Occipital lobe (tissue), 2 donors: ENCODE data around the gene IL22RA1. TPM values are rescaled to one million over a fixed set of nuclear protein-coding genes. Genes with fewer than 3 reads are reported as not detected.

Experiments
- DNase-seq: peaks from one replicate; lab custom pipeline; 2025; lab: John Stamatoyannopoulos, UW
- total RNA-seq: library from RNA; depleted of rRNA; stranded (reverse); fragments of >200 nt; gene quantifications from one replicate; pipeline ENCODE4 v1.2.3, GENCODE V29; 2014

Gene IL22RA1
- total RNA-seq, 1 donor from 2014 or later, result not detected

DNA sequence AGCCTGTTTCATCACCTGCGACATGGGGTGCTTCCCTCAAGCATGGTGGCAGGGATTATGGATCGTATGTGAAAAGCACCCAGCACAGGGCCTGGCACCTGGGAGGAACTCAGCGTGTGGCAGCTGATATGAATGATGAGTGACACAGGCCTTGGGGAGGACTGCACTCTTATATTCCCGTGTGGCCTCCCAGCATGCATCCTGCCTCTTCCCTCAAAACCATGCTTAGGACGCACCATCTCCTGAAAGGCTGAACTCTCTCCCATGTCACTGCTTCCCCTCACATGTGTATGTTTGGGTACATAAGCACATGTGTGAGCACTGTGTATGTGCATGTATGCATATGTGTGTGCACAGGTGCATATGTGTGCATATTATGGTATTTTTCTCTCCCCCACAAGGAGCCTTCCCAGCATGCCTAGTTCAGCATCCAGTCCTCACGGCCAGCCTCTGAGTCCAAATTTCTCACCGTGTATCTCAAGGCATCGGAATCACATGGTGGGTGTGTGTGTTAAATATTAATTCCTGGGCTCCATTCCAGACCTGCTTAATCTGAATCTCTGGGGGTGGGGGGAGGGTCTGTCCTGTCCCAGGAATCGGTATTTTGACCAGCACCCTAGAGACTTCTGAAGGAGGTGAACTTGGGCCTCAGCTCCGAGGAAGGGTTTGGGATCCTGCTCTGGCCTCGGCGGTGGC is 43.8 kb downstream of the IL22RA1 start:
- DNase-seq, result no peak

DNA sequence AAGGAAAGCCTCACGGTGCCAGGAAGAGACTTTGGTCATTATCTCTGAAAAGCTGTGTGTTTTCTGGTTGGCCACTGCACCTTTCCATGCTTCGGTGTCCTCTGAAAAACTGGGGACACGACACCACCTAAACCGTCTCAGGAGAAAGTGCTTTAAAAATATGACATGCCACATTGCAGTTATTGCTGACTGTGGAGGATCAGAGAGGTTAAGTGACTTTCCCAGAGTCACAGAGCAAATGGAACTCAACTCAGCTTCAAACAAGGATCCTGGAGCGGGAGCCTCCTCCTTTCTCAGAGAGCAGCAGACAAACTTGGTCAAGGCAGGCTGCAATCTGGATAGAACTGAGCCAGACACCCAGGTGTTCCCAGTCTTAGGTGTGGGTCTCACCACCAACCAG is 44.8 kb downstream of the IL22RA1 start:
- no peak for DNase-seq

- DNase-seq, result no peak
Measured at GRCh38 chr1:24097663-24098062, 45.3 kb downstream of the IL22RA1 start.

DNA sequence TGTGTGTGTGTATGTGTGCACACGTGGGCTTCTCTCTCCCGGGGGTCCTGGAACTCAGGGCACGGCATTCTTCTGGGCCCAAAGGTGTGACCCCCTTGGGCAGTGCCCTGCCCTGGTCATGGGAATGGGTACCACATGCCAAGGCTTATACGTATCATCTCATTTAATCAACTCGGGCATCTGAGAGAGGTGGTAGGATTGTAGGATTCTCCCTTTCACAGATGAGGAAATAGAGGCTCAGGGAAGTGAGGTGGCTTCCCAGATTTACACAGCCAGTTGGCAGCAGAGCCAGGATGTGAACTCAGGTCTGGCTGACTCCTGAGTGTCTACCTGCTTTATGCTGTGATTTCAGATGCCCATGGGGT is 46.2 kb downstream of the IL22RA1 start:
- DNase-seq, result no peak

DNA sequence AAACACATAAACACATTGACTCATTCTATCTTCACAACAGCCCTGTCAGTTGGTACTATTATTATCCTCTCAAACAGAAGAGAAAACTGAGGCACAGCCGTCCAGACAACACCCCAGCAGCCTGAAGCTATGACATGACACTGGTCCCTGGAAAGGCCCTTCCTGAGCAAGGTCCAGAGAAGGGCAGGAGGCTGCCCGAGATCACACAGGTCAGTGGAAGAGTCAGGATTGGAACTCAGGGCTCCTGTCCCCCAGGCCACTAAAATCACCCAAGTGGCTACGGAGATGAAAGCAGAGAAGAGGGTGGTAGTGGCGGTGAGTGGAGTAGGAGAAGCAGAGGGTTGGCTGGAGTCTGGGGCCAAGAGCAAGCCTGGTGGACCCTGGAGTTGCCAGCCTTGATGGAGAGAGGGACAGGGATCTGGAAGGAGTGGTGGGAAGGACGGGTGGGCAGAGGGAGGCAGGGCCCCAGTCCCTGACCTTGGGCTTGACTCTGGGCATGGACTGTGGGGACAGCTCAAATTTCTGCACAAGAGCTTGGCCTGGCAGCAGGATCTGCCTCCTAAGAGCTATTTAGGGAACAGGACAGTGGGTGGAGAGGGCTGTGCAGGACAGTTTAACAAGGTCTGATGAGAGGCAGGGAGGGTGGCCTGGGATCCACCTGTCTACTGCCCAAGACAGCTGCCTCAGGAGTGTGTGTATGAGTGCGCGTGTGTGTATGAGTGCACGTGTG is 46.8 kb downstream of the IL22RA1 start:
- no peak for DNase-seq

GRCh38 chr1:24095140-24095859 is 47.6 kb downstream of the IL22RA1 start:
- DNase-seq, result no peak

DNA sequence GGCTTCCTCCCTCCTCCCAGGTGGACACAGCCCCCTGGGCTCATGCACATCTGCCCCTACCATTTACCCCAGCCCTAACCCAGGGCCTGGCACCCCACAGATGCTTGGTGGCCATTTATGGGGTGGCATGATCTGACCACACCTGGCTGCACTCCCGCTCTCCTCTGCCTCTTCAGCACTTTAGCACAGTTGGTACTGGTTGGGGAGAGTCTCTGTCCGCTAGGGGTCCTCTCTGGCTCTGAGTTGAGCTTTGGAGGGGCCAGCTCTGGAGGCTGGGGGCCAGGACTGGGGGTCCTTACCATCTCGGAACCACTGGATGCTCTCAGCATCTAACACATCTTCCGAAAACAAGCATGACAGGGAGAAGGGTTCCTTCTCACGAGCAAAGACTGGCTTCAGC is 48.4 kb downstream of the IL22RA1 start:
- DNase-seq, result no peak

DNA sequence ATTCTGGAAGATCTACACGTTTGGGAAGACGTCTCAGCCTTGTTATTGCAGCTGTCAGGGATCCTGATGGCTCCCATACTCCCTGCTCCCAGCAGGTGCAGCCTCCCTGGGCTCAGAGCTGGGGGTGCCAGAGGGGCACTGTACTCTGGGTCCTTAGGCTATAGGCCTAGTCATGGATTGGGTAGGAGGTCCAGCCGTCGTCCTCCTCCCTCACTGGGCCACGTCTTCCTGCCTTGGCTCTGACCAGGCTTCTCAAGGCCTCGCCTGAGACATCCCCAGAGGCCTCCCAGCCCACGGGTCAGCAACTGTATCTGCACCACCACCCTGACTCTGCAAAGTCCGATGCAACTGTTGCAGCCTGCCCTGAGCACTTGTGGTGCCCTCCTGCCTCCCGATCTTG is 49.2 kb downstream of the IL22RA1 start:
- no peak for DNase-seq

- no peak for DNase-seq
Measured at GRCh38 chr1:24092979-24093378, 50.0 kb downstream of the IL22RA1 start.

DNA sequence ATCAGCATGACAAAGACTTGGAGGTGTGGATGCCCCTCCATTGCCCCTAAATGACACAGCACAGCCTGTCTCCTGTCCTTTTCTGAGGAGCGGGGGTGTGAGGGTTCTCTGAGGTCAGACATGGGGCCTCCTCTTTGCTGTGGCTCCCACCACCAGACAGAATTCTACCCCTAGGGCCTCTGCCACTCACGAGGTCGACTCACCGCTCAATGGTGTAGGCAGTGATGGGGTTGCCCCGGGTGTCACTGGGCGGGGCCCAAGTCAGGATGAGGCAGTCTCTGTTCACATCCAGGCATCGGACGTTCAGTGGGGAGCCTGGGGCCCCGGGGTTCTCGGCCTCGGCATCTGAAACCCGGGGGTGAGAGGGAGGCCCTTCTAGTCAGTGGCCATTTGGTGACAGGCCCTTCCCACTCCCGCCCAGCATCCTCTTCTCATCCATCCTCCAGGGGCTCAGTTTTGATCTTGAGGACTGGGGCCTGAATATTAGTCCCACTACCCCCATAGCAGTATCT is 50.9 kb downstream of the IL22RA1 start:
- DNase-seq, result no peak

DNA sequence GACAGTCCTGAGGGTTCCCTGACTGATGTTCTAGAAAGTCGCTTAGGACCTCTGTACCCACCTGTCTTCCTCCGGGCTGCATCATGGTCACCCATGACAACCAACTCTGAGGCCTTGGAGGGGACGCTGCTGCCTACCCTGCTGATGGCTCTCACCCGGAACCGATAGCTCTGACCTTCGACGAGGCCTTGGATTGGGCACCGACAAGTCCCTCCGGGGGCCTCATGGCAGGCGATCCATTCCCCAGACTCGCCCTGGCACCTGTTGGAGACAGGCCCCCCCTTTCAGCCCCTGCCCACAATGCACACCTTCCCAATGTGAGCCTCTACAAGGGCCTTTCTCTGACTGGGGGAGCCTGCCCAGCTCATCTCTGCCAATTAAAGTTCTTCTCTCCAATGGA is 52.2 kb downstream of the IL22RA1 start:
- DNase-seq, result no peak

DNA sequence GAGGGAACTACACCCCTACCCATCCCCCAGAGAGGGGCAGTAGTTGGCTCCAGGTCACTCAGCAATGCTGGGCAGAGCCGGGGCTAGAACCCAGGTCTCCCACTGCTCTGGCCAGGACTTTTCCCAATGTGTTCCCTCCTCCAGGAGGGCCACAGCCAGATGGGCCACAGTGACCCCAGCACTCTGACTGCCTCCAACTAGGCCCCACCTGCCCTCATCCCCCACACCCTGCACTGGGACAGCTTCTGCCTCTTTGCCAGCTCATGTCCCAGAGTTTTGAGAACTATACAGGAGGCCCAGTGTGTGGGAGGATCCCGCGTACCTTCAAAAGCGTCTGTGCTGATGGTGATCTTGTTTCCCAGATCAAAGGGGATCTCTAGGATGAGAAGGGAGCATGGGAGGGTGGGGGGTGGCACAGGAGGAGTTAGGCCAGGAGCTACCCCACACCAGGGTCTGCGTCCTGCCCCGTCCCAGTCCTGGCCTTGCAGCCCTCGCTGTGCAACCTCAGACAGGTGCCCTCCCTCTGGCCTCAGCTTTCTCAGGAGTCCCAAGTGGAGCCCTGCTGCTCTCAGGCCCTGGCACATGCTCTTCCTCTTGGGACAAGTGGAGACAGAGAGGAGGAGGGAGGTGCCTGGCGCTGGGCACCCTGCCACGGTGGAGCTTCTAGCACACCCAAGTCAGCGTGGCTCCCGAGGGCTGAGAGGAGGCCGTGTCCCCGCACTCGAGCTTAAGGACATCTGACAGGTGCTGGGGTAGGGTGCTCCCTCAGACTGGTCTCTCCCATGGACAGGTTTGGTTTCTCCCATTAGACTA is 53.0 kb downstream of the IL22RA1 start:
- DNase-seq, result no peak

- DNase-seq, result no peak
Measured at GRCh38 chr1:24089027-24089742, 53.8 kb downstream of the IL22RA1 start.

- no peak for DNase-seq
Measured at GRCh38 chr1:24086466-24086865, 56.5 kb downstream of the IL22RA1 start.

GRCh38 chr1:24085546-24085945 is 57.4 kb downstream of the IL22RA1 start:
- DNase-seq, result no peak

- DNase-seq, result no peak
Measured at GRCh38 chr1:24085007-24085406, 57.9 kb downstream of the IL22RA1 start.

- DNase-seq, result no peak
Measured at GRCh38 chr1:24084050-24084449, 58.9 kb downstream of the IL22RA1 start.

- DNase-seq, result no peak
Measured at GRCh38 chr1:24082372-24082771, 60.6 kb downstream of the IL22RA1 start.

DNA sequence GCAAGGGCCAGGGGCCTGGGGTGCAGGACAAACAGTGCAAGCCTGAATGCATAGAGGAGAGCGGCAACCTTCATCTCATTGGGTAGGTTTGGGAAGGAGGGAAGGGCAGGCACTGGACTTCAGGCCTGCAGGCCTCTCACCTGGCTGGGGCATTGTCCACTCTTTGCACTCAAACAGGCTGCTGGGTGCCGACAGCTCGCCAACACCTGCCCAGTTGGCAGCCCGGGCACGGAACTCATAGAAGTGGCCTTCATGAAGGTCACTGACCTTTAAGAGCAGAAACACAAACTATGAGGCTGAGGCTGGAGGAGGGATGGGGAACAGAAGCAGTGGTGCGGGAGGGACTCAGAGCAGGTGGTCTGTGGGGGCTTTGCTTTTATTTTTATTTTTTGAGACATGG is 61.8 kb downstream of the IL22RA1 start:
- DNase-seq, result no peak

DNA sequence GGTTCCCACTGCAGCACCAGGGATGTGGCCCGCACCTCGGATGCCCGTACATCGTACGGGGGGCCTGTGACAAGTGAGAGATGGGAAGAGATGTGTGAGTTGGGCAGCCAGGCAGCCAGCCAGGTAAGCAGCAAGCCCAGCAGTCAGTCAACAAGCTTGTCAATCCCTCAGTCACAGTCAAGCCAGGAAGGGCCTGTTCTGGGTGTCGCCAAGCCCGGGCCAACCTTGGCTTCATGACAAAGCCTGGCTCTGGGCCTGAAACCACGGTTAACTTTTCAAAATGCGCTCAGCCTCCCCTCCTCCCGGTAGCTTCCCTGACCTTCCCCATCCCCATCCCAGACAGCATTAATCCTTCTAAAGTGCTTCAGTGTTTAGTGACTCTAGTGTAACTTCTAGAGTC is 62.8 kb downstream of the IL22RA1 start:
- no peak for DNase-seq
